Type B pancreatic cell (in vitro differentiated cells): ENCODE data around the gene ZDHHC3. TPM values are rescaled to one million over a fixed set of nuclear protein-coding genes. Genes with fewer than 3 reads are reported as not detected.

ENCODE experiments used
- DNase-seq: peaks from one replicate; pipeline ENCODE4 v3.0.0; 2021; ENCODE audit warnings: mixed read lengths; ENCODE audit not compliant: unreplicated experiment; ENCODE audit errors: extremely low spot score
- H3K27ac Mint-ChIP-seq: 2 replicates; pipeline ENCODE4 v1.8.0; 2021; ENCODE audit warnings: mild to moderate bottlenecking, mixed read lengths
- H3K27me3 Mint-ChIP-seq: 2 replicates; pipeline ENCODE4 v1.8.0; 2021; ENCODE audit warnings: mixed read lengths
- H3K36me3 Mint-ChIP-seq: 2 replicates; pipeline ENCODE4 v1.8.0; 2021; ENCODE audit warnings: mixed read lengths
- H3K4me1 Mint-ChIP-seq: one replicate; pipeline ENCODE4 v1.8.0; 2021; ENCODE audit warnings: mixed read lengths; ENCODE audit not compliant: unreplicated experiment
- H3K4me3 Mint-ChIP-seq: 2 replicates; pipeline ENCODE4 v1.8.0; 2021; ENCODE audit warnings: mild to moderate bottlenecking, mixed read lengths
- H3K9me3 Mint-ChIP-seq: 2 replicates; pipeline ENCODE4 v1.8.0; 2021; ENCODE audit warnings: mixed read lengths
- CTCF ChIP-seq: fragments of 200-600 bp; sonication (generic); conservative IDR thresholded peaks from 2 replicates; pipeline ENCODE4 v1.5.0; 2021; ENCODE audit warnings: antibody characterized with exemption, mild to moderate bottlenecking
- total RNA-seq: library from RNA; stranded (reverse); gene quantifications from 2 replicates; pipeline ENCODE4 v1.2.1, GENCODE V29; 2021; ENCODE audit warnings: low replicate concordance

Gene ZDHHC3
- total RNA-seq, 1 donor from 2014 or later: 83.6 TPM

- no peak overlapping the region for H3K27ac Mint-ChIP-seq
- H3K4me1 Mint-ChIP-seq: peaks cover 8% of the 10 kb centered on the region
- H3K27me3 Mint-ChIP-seq: no peaks in the 10 kb centered on the region
- no peak for TF ChIP-seq CTCF
- peaks cover 6% of the 10 kb centered on the region for H3K9me3 Mint-ChIP-seq
- H3K36me3 Mint-ChIP-seq: peaks cover 7% of the 10 kb centered on the region
- DNase-seq: no peak
- H3K4me3 Mint-ChIP-seq: no peak overlapping the region
Observed at GRCh38 chr3:44915702-44916438, 60.1 kb downstream of the ZDHHC3 start.

- no peak for DNase-seq
- Mint-ChIP-seq H3K36me3 (peaks cover 4% of the 10 kb centered on the region), H3K4me1 (peaks cover 8% of the 10 kb centered on the region), H3K27ac (no peak overlapping the region), H3K9me3 (peaks cover 6% of the 10 kb centered on the region), H3K27me3 (no peaks in the 10 kb centered on the region), H3K4me3 (no peak overlapping the region)
- TF ChIP-seq CTCF: peak; percentile 46
Observed at GRCh38 chr3:44914936-44915335, 61.0 kb downstream of the ZDHHC3 start.

- Mint-ChIP-seq H3K27me3 (peaks cover 4% of the 10 kb centered on the region), H3K36me3 (peaks cover 4% of the 10 kb centered on the region), H3K9me3 (peaks cover 6% of the 10 kb centered on the region), H3K4me1 (peaks cover 8% of the 10 kb centered on the region), H3K27ac (no peak overlapping the region), H3K4me3 (no peak overlapping the region)
- TF ChIP-seq CTCF: peak; percentile 85
- no peak for DNase-seq
Observed at GRCh38 chr3:44913868-44914468, 62.0 kb downstream of the ZDHHC3 start.

- H3K4me1 Mint-ChIP-seq: peaks cover 8% of the 10 kb centered on the region
- H3K27me3 Mint-ChIP-seq: peaks cover 10% of the 10 kb centered on the region
- no peak overlapping the region for H3K27ac Mint-ChIP-seq
- DNase-seq: no peak
- no peak overlapping the region for H3K4me3 Mint-ChIP-seq
- TF ChIP-seq CTCF: no peak
- no peaks in the 10 kb centered on the region for H3K36me3 Mint-ChIP-seq
- peaks cover 6% of the 10 kb centered on the region for H3K9me3 Mint-ChIP-seq
Observed at GRCh38 chr3:44910693-44911092, 65.3 kb downstream of the ZDHHC3 start.

- H3K36me3 Mint-ChIP-seq: no peaks in the 10 kb centered on the region
- no peak for DNase-seq
- peaks cover 5% of the 10 kb centered on the region for H3K4me1 Mint-ChIP-seq
- peaks cover 6% of the 10 kb centered on the region for H3K9me3 Mint-ChIP-seq
- no peak overlapping the region for H3K27ac Mint-ChIP-seq
- no peak for TF ChIP-seq CTCF
- H3K27me3 Mint-ChIP-seq: peaks cover 10% of the 10 kb centered on the region
- H3K4me3 Mint-ChIP-seq: no peak overlapping the region
Observed at GRCh38 chr3:44909063-44909462, 66.9 kb downstream of the ZDHHC3 start.
